Mesenchymal stem cell (in vitro differentiated cells and primary cell): ENCODE results near the gene METAP1D.
"Not testable (repeated sequence)": the region's sequence is repeated elsewhere in the genome, so short reads cannot be mapped to it uniquely, and the experiment has no call there.

Experiments used
- DNase-seq: peaks from one replicate; pipeline ENCODE4 v3.0.0-alpha.2; 2013
- H2AFZ ChIP-seq: one replicate; pipeline ENCODE4 v1.6.1; 2013; ENCODE audit warnings: low read depth, mild to moderate bottlenecking, control low read depth, inconsistent platforms, low read length, moderate library complexity
- H2AK5ac ChIP-seq: 2 replicates; pipeline ENCODE4 v1.6.1; 2013; ENCODE audit warnings: low read length, moderate library complexity, mild to moderate bottlenecking, inconsistent platforms; ENCODE audit not compliant: severe bottlenecking
- H2BK120ac ChIP-seq: one replicate; pipeline ENCODE4 v1.6.1; 2013; ENCODE audit warnings: low read depth, mild to moderate bottlenecking, inconsistent platforms, low read length, moderate library complexity
- H2BK12ac ChIP-seq, 2 experiments: one replicate each; pipeline ENCODE4 v1.6.1; 2013; ENCODE audit warnings: inconsistent platforms in 2 of 2, low read length in 2 of 2, mild to moderate bottlenecking in 2 of 2, moderate library complexity in 2 of 2, control low read depth in 1 of 2
- H2BK15ac ChIP-seq: one replicate; pipeline ENCODE4 v1.6.1; 2013; ENCODE audit warnings: mild to moderate bottlenecking, low read depth, inconsistent platforms; ENCODE audit not compliant: poor library complexity, severe bottlenecking
- H2BK5ac ChIP-seq: 2 replicates; pipeline ENCODE4 v1.6.1; 2013; ENCODE audit warnings: low read depth, mild to moderate bottlenecking, low read length, control low read depth, inconsistent platforms; ENCODE audit not compliant: poor library complexity, severe bottlenecking
- H3K14ac ChIP-seq, 2 experiments: one replicate each; pipeline ENCODE4 v1.6.1; 2013; ENCODE audit warnings: inconsistent platforms in 2 of 2, low read length in 2 of 2, control low read depth in 1 of 2, mild to moderate bottlenecking in 1 of 2, moderate library complexity in 1 of 2
- H3K18ac ChIP-seq, 2 experiments: one replicate each; pipeline ENCODE4 v1.6.1; 2013; ENCODE audit warnings: inconsistent platforms in 2 of 2, low read length in 2 of 2, control low read depth in 1 of 2, low read depth in 1 of 2, mild to moderate bottlenecking in 1 of 2
- H3K23ac ChIP-seq, 2 experiments: one replicate each; pipeline ENCODE4 v1.6.1; 2013; ENCODE audit warnings: inconsistent platforms in 2 of 2, low read length in 2 of 2, mild to moderate bottlenecking in 2 of 2, moderate library complexity in 2 of 2, control low read depth in 1 of 2
- H3K27ac ChIP-seq: 2 replicates; pipeline ENCODE4 v1.5.1; 2013; ENCODE audit warnings: mild to moderate bottlenecking, moderate library complexity, low read length, control low read depth, inconsistent platforms; ENCODE audit not compliant: poor library complexity, severe bottlenecking
- H3K27me3 ChIP-seq, 2 experiments: 2 replicates each; pipeline versions ENCODE4 v1.6.1 to v1.7.0; 2013; ENCODE audit warnings: low read length in 2 of 2, mild to moderate bottlenecking in 2 of 2, moderate library complexity in 2 of 2, control low read depth in 1 of 2, inconsistent platforms in 1 of 2; ENCODE audit not compliant: control insufficient read depth in 1 of 2, insufficient read depth in 1 of 2
- H3K36me3 ChIP-seq, 2 experiments: 2 replicates each; pipeline versions ENCODE4 v1.6.1 to v1.7.0; 2013; ENCODE audit warnings: low read length in 2 of 2, control low read depth in 1 of 2, inconsistent platforms in 1 of 2, low read depth in 1 of 2, mild to moderate bottlenecking in 1 of 2; ENCODE audit not compliant: insufficient read depth in 2 of 2, control insufficient read depth in 1 of 2
- H3K4ac ChIP-seq, 2 experiments: one replicate each; pipeline ENCODE4 v1.6.1; 2013; ENCODE audit warnings: inconsistent platforms in 2 of 2, low read length in 2 of 2, mild to moderate bottlenecking in 2 of 2, moderate library complexity in 2 of 2, control low read depth in 1 of 2, low read depth in 1 of 2
- H3K4me1 ChIP-seq: 2 replicates; pipeline ENCODE4 v1.6.1; 2013; ENCODE audit warnings: low read depth, low read length, control low read depth; ENCODE audit not compliant: control insufficient read depth, insufficient read depth
- H3K4me2 ChIP-seq: 2 replicates; pipeline ENCODE4 v1.6.1; 2013; ENCODE audit warnings: low read length, mild to moderate bottlenecking, inconsistent platforms; ENCODE audit not compliant: poor library complexity, severe bottlenecking
- H3K4me3 ChIP-seq, 2 experiments: 2 replicates each; pipeline versions ENCODE4 v1.5.1 to v1.7.0; 2013; ENCODE audit warnings: low read length in 2 of 2, mild to moderate bottlenecking in 2 of 2, control low read depth in 1 of 2, low read depth in 1 of 2; ENCODE audit not compliant: insufficient read depth in 1 of 2
- H3K79me1 ChIP-seq: replicated peaks from 2 replicates; pipeline ENCODE4 v1.6.1; 2013; ENCODE audit warnings: mild to moderate bottlenecking, control low read depth, low read length, inconsistent platforms; ENCODE audit not compliant: poor library complexity, severe bottlenecking
- H3K9ac ChIP-seq: 2 replicates; pipeline ENCODE4 v1.7.0; 2013; ENCODE audit warnings: mild to moderate bottlenecking, low read length, moderate library complexity
- H3K9me3 ChIP-seq: 2 replicates; pipeline ENCODE4 v1.7.0; 2013; ENCODE audit warnings: mild to moderate bottlenecking, low read length; ENCODE audit not compliant: control insufficient read depth
- H4K8ac ChIP-seq: one replicate; pipeline ENCODE4 v1.6.1; 2013; ENCODE audit warnings: inconsistent platforms, mild to moderate bottlenecking, low read length, moderate library complexity
- H4K91ac ChIP-seq: one replicate; pipeline ENCODE4 v1.6.1; 2013; ENCODE audit warnings: mild to moderate bottlenecking, low read length, inconsistent platforms
- WGBS: methylation state at CpG from one replicate; pipeline ENCODE4 v1.1.7; 2013; ENCODE audit warnings: mixed read lengths; 5-methylcytosine and 5-hydroxymethylcytosine counted together

Gene METAP1D

GRCh38 chr2:171991027-171991426, 8.7 kb upstream of the METAP1D start:
- Histone ChIP-seq H3K9me3 (no peaks in the 10 kb centered on the region), H3K79me1 (no peaks in the 10 kb centered on the region)

GRCh38 chr2:171995586-171995985, 4.2 kb upstream of the METAP1D start:
- no peak overlapping the region for H3K9ac ChIP-seq
- H3K27ac ChIP-seq: no peak overlapping the region
- H3K36me3 ChIP-seq: no peaks in the 10 kb centered on the region
- no peak overlapping the region for H3K4me3 ChIP-seq
- no peak overlapping the region for H2BK120ac ChIP-seq
- H4K8ac ChIP-seq: no peak overlapping the region
- H3K27me3 ChIP-seq: peaks cover 5 to 7% of the 10 kb centered on the region in 2 experiments
- H2AFZ ChIP-seq: no peak overlapping the region
- no peak overlapping the region for H2AK5ac ChIP-seq
- no peaks in the 10 kb centered on the region for H3K4me1 ChIP-seq
- no peak overlapping the region for H2BK5ac ChIP-seq
- H3K4me2 ChIP-seq: no peak overlapping the region
- H2BK15ac ChIP-seq: no peak overlapping the region
- WGBS: 96% methylated on average over 4 of the region's 5 CpGs
- no peak overlapping the region for H4K91ac ChIP-seq
- no peak overlapping the region for H3K4ac ChIP-seq
- H3K14ac ChIP-seq: no peak overlapping the region
- H2BK12ac ChIP-seq: no peak overlapping the region
- no peak overlapping the region for H3K23ac ChIP-seq
- H3K79me1 ChIP-seq: no peaks in the 10 kb centered on the region
- no peak for DNase-seq
- no peak overlapping the region for H3K18ac ChIP-seq
- H3K9me3 ChIP-seq: no peaks in the 10 kb centered on the region

More at GRCh38 chr2:171991027-171991426, 8.7 kb upstream of the METAP1D start:
- Histone ChIP-seq H3K4me3 (no peak overlapping the region), H3K23ac (no peak overlapping the region), H3K27ac (no peak overlapping the region), H4K91ac (no peak overlapping the region), H2AK5ac (no peak overlapping the region), H2BK120ac (no peak overlapping the region), H3K4me2 (no peak overlapping the region), H2BK15ac (no peak overlapping the region), H3K4me1 (no peaks in the 10 kb centered on the region), H3K9ac (no peak overlapping the region), H3K18ac (no peak overlapping the region), H3K4ac (no peak overlapping the region), H3K27me3 (no peaks in the 10 kb centered on the region), H2BK12ac (no peak overlapping the region), H2AFZ (no peak overlapping the region), H3K36me3 (no peaks in the 10 kb centered on the region), H3K14ac (no peak overlapping the region), H2BK5ac (no peak overlapping the region), H4K8ac (no peak overlapping the region)
- 92% methylated on average over 4 of the region's 4 CpGs for WGBS
- DNase-seq: no peak

- Histone ChIP-seq H2BK12ac (no peak overlapping the region), H3K4ac (no peak overlapping the region), H2AFZ (no peak overlapping the region), H3K27ac (no peak overlapping the region), H3K4me2 (no peak overlapping the region), H3K18ac (no peak overlapping the region), H3K36me3 (no peaks in the 10 kb centered on the region), H3K4me3 (no peak overlapping the region), H2BK5ac (no peak overlapping the region), H2AK5ac (no peak overlapping the region), H3K4me1 (no peaks in the 10 kb centered on the region), H3K23ac (no peak overlapping the region), H4K91ac (no peak overlapping the region), H3K27me3 (peaks cover 5 to 7% of the 10 kb centered on the region in 2 experiments), H4K8ac (no peak overlapping the region), H2BK15ac (no peak overlapping the region), H3K9ac (no peak overlapping the region), H3K9me3 (no peaks in the 10 kb centered on the region), H2BK120ac (no peak overlapping the region), H3K14ac (no peak overlapping the region), H3K79me1 (no peaks in the 10 kb centered on the region)
- WGBS: 96% methylated on average over 5 of the region's 5 CpGs
- DNase-seq: no peak
Measured at GRCh38 chr2:171996021-171996420, 3.7 kb upstream of the METAP1D start.

- H3K27ac ChIP-seq, H3K9me3 ChIP-seq, H2BK5ac ChIP-seq, H3K18ac ChIP-seq, H2AK5ac ChIP-seq, H3K4me3 ChIP-seq, H2BK120ac ChIP-seq, H3K4me2 ChIP-seq, DNase-seq, H3K4ac ChIP-seq, H3K27me3 ChIP-seq, H2AFZ ChIP-seq, H4K8ac ChIP-seq, H2BK15ac ChIP-seq, H3K9ac ChIP-seq, H3K4me1 ChIP-seq, H3K14ac ChIP-seq, H3K23ac ChIP-seq, H2BK12ac ChIP-seq, H3K79me1 ChIP-seq, H3K36me3 ChIP-seq, H4K91ac ChIP-seq: not testable (repeated sequence)
- WGBS: 91% methylated on average over 3 of the region's 5 CpGs
Measured at GRCh38 chr2:171997031-171997430, 2.7 kb upstream of the METAP1D start.
